Smooth muscle cell of the brain vasculature (primary cell): Measurements from ENCODE around the gene FAM187B.

Experiments used
- DNase-seq: peaks from one replicate; pipeline ENCODE4 v3.0.0-alpha.2; 2012; ENCODE audit warnings: low read depth, low spot score

The FAM187B gene

GRCh38 chr19:35178701-35179100 lies 49.8 kb downstream of the FAM187B start:
- DNase-seq, result no peak

DNA sequence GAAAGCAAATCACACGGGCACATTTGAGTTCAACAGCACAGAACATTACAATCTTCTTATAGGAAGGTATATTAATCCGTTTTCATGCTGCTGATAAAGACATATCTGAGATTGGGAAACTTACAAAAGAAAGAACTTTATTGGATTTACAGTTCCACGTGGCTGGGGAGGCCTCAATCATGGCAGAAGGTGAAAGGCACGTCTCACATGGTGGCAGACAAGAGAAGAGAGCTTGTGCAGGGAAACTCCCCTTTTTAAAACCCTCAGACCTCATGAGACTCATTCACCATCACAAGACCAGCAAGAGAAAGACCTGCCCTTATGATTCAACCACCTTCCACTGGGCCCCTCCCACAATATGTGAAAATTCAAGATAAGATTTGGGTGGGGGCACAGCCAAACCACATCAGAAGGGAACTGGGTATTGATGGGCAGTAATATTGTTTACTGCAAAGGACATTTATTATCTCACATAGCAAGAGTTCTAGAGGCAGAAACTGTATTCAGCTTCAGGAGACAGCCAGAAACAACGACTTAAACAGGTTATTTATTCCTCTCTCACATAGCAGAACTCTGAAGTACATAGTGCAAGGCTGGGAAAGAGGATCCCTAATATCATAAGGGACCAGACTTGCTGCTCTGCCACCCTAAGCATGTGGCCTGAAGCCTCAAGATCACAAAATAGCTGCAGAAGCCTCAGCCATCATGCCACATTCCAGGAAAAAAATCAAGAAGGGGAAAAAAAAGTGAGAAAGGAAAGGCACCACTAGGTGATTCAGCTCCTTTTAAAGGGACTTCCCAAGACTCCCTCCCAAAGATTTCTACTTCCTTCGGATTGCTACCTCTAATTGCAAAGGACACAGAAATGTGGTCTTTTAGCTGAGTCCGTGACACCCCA lies 50.9 kb downstream of the FAM187B start:
- DNase-seq, result no peak

- no peak for DNase-seq
Measured at GRCh38 chr19:35176181-35176570, 52.4 kb downstream of the FAM187B start.
